Uterus (tissue), 4 donors: ENCODE results near the gene LY6G6D. TPM values are rescaled to one million over a fixed set of nuclear protein-coding genes. Genes with fewer than 3 reads are reported as not detected.

Experiments
- DNase-seq, 2 donors: peaks; one replicate each; pipeline ENCODE4 v3.0.0-alpha.2; 2019 to 2020
- H3K27ac ChIP-seq, 2 donors: fragments of 200-600 bp; sonication (generic); 1 replicate in 1 of 2; 2 replicates in 1 of 2; pipeline ENCODE4 v1.5.1; 2016 to 2018
- H3K27me3 ChIP-seq, 2 donors: fragments of 200-600 bp; sonication (generic); one replicate each; pipeline ENCODE4 v1.5.1; 2018 to 2019; ENCODE audit warnings: control low read depth in 1 of 2
- H3K36me3 ChIP-seq, 2 donors: fragments of 200-600 bp; sonication (generic); one replicate each; pipeline ENCODE4 v1.5.1; 2019; ENCODE audit warnings: control low read depth in 1 of 2
- H3K4me1 ChIP-seq, 2 donors: fragments of 200-600 bp; sonication (generic); one replicate each; pipeline ENCODE4 v1.5.1; 2018 to 2019; ENCODE audit warnings: control low read depth in 1 of 2
- H3K4me3 ChIP-seq, 2 donors: fragments of 200-600 bp; sonication (generic); 1 replicate in 1 of 2; 2 replicates in 1 of 2; pipeline ENCODE4 v1.5.1; 2018 to 2019; ENCODE audit warnings: mild to moderate bottlenecking in 1 of 2
- H3K9me3 ChIP-seq, 2 donors: fragments of 200-600 bp; sonication (generic); one replicate each; pipeline ENCODE4 v1.5.1; 2019; ENCODE audit warnings: control low read depth in 1 of 2
- POLR2A ChIP-seq, 2 donors: fragments of 450-650 bp; IDR thresholded peaks; one replicate each; pipeline ENCODE4 v1.6.1; 2016; ENCODE audit warnings: antibody characterized with exemption in 2 of 2, mild to moderate bottlenecking in 1 of 2, moderate library complexity in 1 of 2
- intact Hi-C: fragments of 100-400 bp; cut with DNase I; formaldehyde crosslinking; loops from one replicate; pipeline ENCODE4 v1.15.1; 2023; ENCODE audit warnings: low total_unique reads
- total RNA-seq, 4 donors: library from RNA; depleted of rRNA in 3 of 4; stranded (reverse); fragments of >200 nt in 3 of 4; gene quantifications; one replicate each; pipeline versions ENCODE4 v1.1.0 to v1.2.4, GENCODE V29; 2014 to 2023
- TF ChIP-seq, protein P1 (sequence below), 4 experiments: fragments of 200-600 bp in 2 of 4; fragments of 450-650 bp in 2 of 4; sonication (generic) in 2 of 4; IDR thresholded peaks; one replicate each; pipeline ENCODE4 v1.5.1; 2016 to 2019; ENCODE audit warnings: antibody characterized with exemption in 4 of 4, mild to moderate bottlenecking in 2 of 4, moderate library complexity in 1 of 4
- donor health status: DM: yes; HTN: yes; CAD: no.

LY6G6D gene, protein sequence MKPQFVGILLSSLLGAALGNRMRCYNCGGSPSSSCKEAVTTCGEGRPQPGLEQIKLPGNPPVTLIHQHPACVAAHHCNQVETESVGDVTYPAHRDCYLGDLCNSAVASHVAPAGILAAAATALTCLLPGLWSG
- 1 to 10 TPM in 1 of 4 donors, not detected in 3; 2.0 TPM for total RNA-seq

DNA sequence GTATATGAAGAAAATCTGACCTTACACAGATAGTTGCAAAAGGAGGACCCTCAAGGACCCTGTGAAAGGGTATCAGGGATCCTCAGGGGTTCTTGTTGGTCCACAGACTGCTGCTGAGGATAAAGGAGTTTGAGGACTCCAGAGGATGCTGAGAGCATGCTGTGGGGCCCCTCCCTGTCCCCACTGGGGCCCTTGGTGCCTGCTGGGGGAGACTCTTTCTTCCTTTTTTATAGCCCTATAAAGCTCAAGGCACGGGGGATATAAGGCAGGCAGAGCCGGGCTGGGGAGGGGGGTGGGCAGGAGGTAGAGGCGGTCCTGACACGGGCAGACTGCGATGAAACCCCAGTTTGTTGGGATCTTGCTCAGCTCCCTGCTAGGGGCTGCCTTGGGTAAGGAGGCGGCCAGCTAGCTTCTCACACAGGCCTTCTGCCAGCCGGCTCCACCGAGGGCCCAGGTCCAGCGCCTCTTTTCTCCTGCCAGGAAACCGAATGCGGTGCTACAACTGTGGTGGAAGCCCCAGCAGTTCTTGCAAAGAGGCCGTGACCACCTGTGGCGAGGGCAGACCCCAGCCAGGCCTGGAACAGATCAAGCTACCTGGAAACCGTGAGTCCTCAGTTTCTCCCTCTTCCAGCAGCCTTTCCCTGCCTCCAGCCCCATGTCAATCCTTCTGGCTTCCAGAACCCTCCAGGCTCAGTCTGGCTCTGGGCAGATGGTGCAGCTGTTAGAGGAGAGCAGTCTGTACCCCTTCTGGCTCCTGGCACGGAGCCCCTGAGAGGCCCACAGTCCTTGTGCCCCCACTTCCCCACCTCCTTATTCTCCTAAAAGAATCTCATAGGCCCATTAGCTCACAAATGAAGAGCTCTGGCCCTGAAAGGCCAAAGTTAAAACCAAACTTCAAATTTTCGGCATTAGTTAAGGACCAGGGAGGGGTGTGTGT, at the start of gene LY6G6D:
Gene LY6G6D (plus strand): TSS at position 327 of the 937 bp plus-strand sequence. CDS start 8 bp downstream, at position 335.
- Histone ChIP-seq H3K36me3 (no peaks in the 10 kb centered on the region), H3K27me3 (no peaks in the 10 kb centered on the region), H3K4me3 (no peak within 1 kb of the TSS), H3K4me1 (no peaks in the 10 kb centered on the region), H3K9me3 (no peaks in the 10 kb centered on the region), H3K27ac (no peak within 1 kb of the TSS)
- TF ChIP-seq, protein P1, sequence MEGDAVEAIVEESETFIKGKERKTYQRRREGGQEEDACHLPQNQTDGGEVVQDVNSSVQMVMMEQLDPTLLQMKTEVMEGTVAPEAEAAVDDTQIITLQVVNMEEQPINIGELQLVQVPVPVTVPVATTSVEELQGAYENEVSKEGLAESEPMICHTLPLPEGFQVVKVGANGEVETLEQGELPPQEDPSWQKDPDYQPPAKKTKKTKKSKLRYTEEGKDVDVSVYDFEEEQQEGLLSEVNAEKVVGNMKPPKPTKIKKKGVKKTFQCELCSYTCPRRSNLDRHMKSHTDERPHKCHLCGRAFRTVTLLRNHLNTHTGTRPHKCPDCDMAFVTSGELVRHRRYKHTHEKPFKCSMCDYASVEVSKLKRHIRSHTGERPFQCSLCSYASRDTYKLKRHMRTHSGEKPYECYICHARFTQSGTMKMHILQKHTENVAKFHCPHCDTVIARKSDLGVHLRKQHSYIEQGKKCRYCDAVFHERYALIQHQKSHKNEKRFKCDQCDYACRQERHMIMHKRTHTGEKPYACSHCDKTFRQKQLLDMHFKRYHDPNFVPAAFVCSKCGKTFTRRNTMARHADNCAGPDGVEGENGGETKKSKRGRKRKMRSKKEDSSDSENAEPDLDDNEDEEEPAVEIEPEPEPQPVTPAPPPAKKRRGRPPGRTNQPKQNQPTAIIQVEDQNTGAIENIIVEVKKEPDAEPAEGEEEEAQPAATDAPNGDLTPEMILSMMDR (IDR thresholded peaks at IDR 0.05) = no peak
- no peak for TF ChIP-seq POLR2A (IDR thresholded peaks at IDR 0.05)
- no peak for DNase-seq
- intact Hi-C loops = no loop called here

DNA sequence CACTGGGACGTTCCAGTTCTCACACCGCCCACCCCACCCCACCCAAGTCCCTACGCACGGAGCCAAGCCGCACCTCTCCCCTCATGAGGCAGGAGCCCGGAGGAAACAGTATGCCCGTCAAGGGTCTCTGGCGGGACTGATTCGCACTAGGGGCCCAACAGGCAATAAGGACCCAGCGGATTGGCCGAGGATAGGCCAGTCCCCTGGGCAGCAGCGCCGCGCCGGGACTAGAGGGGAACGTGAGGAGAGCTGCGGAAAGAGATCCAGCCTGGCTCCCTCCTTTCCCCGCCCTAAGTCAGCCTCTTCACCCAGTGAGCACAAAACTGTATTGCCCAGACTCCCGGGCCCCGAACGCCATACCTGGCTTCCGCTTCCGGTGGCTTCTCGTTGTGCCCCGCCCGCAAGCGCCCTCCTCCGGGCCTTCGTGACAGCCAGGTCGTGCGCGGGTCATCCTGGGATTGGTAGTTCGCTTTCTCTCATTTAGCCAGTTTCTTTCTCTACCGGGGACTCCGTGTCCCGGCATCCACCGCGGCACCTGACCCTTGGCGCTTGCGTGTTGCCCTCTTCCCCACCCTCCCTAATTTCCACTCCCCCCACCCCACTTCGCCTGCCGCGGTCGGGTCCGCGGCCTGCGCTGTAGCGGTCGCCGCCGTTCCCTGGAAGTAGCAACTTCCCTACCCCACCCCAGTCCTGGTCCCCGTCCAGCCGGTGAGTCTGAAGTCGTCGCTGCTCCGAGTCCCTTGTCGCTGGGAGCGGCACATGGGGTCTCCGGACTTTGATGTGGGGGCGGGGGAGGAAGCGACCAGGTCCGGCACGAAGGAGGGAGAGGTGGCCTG, 49.4 kb upstream of the LY6G6D start, which contains the start of gene CSNK2B:
Gene CSNK2B (plus strand): TSS at position 580 of the 836 bp plus-strand sequence. CDS start 752 bp downstream, outside the sequence.
- peaks cover 8 to 16% of the 10 kb centered on the region in 2 donors for H3K4me1 ChIP-seq
- peak within 1 kb of the TSS; percentile 91 to 93 for H3K4me3 ChIP-seq
- intact Hi-C loops = no loop called here
- no peaks in the 10 kb centered on the region for H3K9me3 ChIP-seq
- peak within 1 kb of the TSS; percentile 91 to 97 for H3K27ac ChIP-seq
- peak; percentile 98 for DNase-seq
- no peaks in the 10 kb centered on the region for H3K27me3 ChIP-seq
- H3K36me3 ChIP-seq = no peaks in the 10 kb centered on the region
- TF ChIP-seq POLR2A (IDR thresholded peaks at IDR 0.05) = peak; percentile 79 to 80
- TF ChIP-seq, protein P1 (IDR thresholded peaks at IDR 0.05) = peak in 3 of 4 experiments; percentile 20 to 28 (median 21)

DNA sequence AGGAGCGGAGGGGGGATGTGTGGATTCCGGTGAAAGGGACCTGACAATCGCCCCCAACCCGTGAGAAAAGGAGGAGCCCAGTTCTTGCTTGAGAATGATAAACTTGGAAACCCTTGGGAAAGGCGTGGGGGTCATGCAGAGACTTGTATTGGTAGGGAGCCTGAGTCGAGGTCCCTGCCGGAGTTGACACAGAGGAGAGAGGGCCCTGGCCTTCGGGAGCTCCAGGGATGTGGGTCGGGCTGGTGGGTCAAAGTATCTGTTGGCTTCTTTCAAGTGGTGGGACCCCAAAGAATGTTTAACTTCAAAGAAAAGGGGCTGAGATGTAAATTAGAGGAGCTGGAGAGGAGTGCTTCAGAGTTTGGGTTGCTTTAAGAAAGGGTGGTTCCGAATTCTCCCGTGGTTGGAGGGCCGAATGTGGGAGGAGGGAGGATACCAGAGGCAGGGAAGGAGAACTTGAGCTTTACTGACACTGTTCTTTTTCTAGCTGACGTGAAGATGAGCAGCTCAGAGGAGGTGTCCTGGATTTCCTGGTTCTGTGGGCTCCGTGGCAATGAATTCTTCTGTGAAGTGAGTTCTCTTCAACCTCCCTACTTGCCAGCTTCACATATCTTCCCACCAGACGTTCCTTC, 48.7 kb upstream of the LY6G6D start:
- H3K27me3 ChIP-seq = no peaks in the 10 kb centered on the region
- no peaks in the 10 kb centered on the region for H3K36me3 ChIP-seq
- H3K9me3 ChIP-seq = no peaks in the 10 kb centered on the region
- H3K27ac ChIP-seq = peak overlapping the region; percentile 91 to 97
- intact Hi-C loops = no loop called here
- no peak for DNase-seq
- TF ChIP-seq POLR2A (IDR thresholded peaks at IDR 0.05) = no peak
- TF ChIP-seq, protein P1 (IDR thresholded peaks at IDR 0.05) = no peak
- peaks cover 8 to 16% of the 10 kb centered on the region in 2 donors for H3K4me1 ChIP-seq
- peak overlapping the region; percentile 91 to 93 for H3K4me3 ChIP-seq

DNA sequence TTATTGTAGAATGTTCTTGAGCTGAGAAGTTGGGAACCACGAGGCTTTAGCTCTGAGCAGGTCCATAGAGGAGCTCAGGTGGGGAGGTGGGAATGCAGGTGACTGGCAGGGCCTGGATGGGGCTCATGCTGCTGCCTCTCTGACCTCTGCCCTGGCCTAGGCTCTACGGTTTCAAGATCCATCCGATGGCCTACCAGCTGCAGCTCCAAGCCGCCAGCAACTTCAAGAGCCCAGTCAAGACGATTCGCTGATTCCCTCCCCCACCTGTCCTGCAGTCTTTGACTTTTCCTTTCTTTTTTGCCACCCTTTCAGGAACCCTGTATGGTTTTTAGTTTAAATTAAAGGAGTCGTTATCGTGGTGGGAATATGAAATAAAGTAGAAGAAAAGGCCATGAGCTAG, 45.5 kb upstream of the LY6G6D start, which contains the start of gene LY6G5B:
Gene LY6G5B (plus strand): TSS at position 301 of the 400 bp plus-strand sequence. CDS start 975 bp downstream, outside the sequence.
- Histone ChIP-seq H3K4me3 (no peak within 1 kb of the TSS), H3K4me1 (peaks cover 8 to 10% of the 10 kb centered on the region in 2 donors), H3K36me3 (no peaks in the 10 kb centered on the region), H3K9me3 (no peaks in the 10 kb centered on the region), H3K27ac (no peak within 1 kb of the TSS), H3K27me3 (no peaks in the 10 kb centered on the region)
- DNase-seq = no peak
- TF ChIP-seq, protein P1 (IDR thresholded peaks at IDR 0.05) = no peak
- TF ChIP-seq POLR2A (IDR thresholded peaks at IDR 0.05) = no peak
- intact Hi-C loops = no loop called here
